HEK293T (cell line): Measurements from ENCODE around the gene ARHGAP32.

Experiments
- CTCF ChIA-PET: fragments of 350-600 bp; formaldehyde crosslinking; extraction: SDS; loops from one replicate; lab custom pipeline; 2021; ENCODE audit warnings: antibody characterized with exemption, inconsistent platforms; lab: Yijun Ruan, JAX
- POLR2A ChIA-PET: fragments of 350-600 bp; formaldehyde crosslinking; extraction: SDS; loops from one replicate; lab custom pipeline; 2020; ENCODE audit warnings: antibody characterized with exemption, inconsistent platforms; lab: Yijun Ruan, JAX
- DNase-seq: peaks from one replicate; pipeline ENCODE4 v3.0.0; 2012; ENCODE audit warnings: mixed read lengths; ENCODE audit errors: extremely low spot score
- ARNT ChIP-seq: fragments of 450-650 bp; IDR thresholded peaks from 2 replicates; pipeline ENCODE4 v1.6.1; 2017; ENCODE audit warnings: mild to moderate bottlenecking
- BHLHE40 ChIP-seq: fragments of 450-650 bp; IDR thresholded peaks from 2 replicates; pipeline ENCODE4 v1.6.1; 2016; ENCODE audit warnings: mild to moderate bottlenecking, moderate library complexity, borderline replicate concordance
- CTBP1 ChIP-seq: fragments of 450-650 bp; IDR thresholded peaks from 2 replicates; pipeline ENCODE4 v1.6.1; 2016; ENCODE audit warnings: borderline replicate concordance
- ELF4 ChIP-seq: fragments of 450-650 bp; IDR thresholded peaks from 2 replicates; pipeline ENCODE4 v1.6.1; 2017; ENCODE audit warnings: antibody characterized with exemption
- FOXA1 ChIP-seq: fragments of 450-650 bp; IDR thresholded peaks from 2 replicates; pipeline ENCODE4 v1.6.1; 2016; ENCODE audit warnings: mild to moderate bottlenecking
- FOXK2 ChIP-seq: fragments of 450-650 bp; IDR thresholded peaks from 2 replicates; pipeline ENCODE4 v1.6.1; 2016; ENCODE audit warnings: mild to moderate bottlenecking
- FOXM1 ChIP-seq: fragments of 450-650 bp; IDR thresholded peaks from 2 replicates; pipeline ENCODE4 v1.6.1; 2017; ENCODE audit warnings: mild to moderate bottlenecking, borderline replicate concordance
- HDGF ChIP-seq: fragments of 450-650 bp; IDR thresholded peaks from 2 replicates; pipeline ENCODE4 v1.6.1; 2017; ENCODE audit warnings: antibody characterized with exemption, borderline replicate concordance
- L3MBTL2 ChIP-seq: fragments of 450-650 bp; conservative IDR thresholded peaks from 2 replicates; pipeline ENCODE4 v1.6.1; 2016; ENCODE audit warnings: mild to moderate bottlenecking
- LEF1 ChIP-seq: fragments of 450-650 bp; IDR thresholded peaks from 2 replicates; pipeline ENCODE4 v1.6.1; 2017; ENCODE audit warnings: mild to moderate bottlenecking, borderline replicate concordance
- NFRKB ChIP-seq: fragments of 450-650 bp; IDR thresholded peaks from 2 replicates; pipeline ENCODE4 v1.6.1; 2016; ENCODE audit warnings: mild to moderate bottlenecking, moderate library complexity
- PKNOX1 ChIP-seq: fragments of 450-650 bp; IDR thresholded peaks from 2 replicates; pipeline ENCODE4 v1.6.1; 2016
- SP1 ChIP-seq: fragments of 450-650 bp; IDR thresholded peaks from 2 replicates; pipeline ENCODE4 v1.6.1; 2017
- SUZ12 ChIP-seq: fragments of 450-650 bp; IDR thresholded peaks from 2 replicates; pipeline ENCODE4 v1.6.1; 2016; ENCODE audit warnings: mild to moderate bottlenecking
- TARDBP ChIP-seq: fragments of 450-650 bp; IDR thresholded peaks from 2 replicates; pipeline ENCODE4 v1.6.1; 2016
- ZNF384 ChIP-seq: fragments of 450-650 bp; IDR thresholded peaks from 2 replicates; pipeline ENCODE4 v1.6.1; 2016

Gene ARHGAP32

DNA sequence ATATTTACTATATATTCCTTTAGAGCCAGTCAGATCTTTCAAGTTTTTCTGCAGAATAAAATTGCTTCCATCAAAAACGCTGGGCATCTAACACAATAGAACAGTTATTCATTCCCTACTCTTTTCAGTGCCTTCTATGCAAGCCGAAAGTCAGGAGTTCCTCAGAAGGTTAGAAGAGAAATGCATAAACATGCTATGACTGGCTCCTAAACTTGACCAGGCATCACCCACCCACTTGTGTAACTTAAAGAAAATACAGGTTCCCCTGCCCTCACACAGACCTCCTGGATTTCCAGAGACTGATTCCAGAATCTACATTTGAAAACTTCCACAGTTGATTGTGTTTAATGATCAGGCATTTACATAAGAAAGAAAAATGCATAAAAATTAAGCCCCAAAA, 19.3 kb upstream of the ARHGAP32 start:
- POLR2A ChIA-PET, result no interaction called here
- CTCF ChIA-PET, result no interaction called here
- TF ChIP-seq ARNT (no peak), FOXA1 (no peak), ZNF384 (no peak), PKNOX1 (no peak), FOXM1 (no peak), CTBP1 (no peak), TARDBP (no peak), SUZ12 (no peak), L3MBTL2 (no peak), SP1 (no peak), BHLHE40 (no peak), ELF4 (no peak), HDGF (no peak), NFRKB (no peak), LEF1 (no peak)

DNA sequence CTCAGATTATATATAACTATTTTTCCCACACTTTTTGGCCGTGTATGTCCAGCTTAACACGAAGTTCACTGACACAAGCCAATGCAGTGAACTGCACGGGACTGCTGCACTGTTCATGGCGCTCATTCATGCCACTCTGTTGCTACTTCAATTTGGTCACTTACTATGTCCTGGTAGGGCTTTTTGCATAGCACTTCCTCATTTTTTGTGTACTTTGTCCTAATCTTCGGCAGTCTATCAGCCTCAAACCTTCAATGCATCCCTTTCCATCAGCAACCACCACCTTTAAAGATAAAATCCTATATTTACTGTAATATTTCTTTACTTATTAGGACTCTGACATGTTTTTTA, 18.7 kb upstream of the ARHGAP32 start:
- no peak for DNase-seq
- POLR2A ChIA-PET, result no interaction called here
- TF ChIP-seq CTBP1 (no peak), SP1 (no peak), FOXM1 (no peak), ZNF384 (no peak), BHLHE40 (no peak), FOXA1 (no peak), TARDBP (no peak), NFRKB (no peak), LEF1 (no peak), ARNT (no peak), FOXK2 (no peak), L3MBTL2 (no peak), PKNOX1 (no peak), SUZ12 (no peak), ELF4 (no peak), HDGF (no peak)
- CTCF ChIA-PET, result no interaction called here

More for the DNA sequence above, 19.3 kb upstream of the ARHGAP32 start:
- DNase-seq, result no peak

DNA sequence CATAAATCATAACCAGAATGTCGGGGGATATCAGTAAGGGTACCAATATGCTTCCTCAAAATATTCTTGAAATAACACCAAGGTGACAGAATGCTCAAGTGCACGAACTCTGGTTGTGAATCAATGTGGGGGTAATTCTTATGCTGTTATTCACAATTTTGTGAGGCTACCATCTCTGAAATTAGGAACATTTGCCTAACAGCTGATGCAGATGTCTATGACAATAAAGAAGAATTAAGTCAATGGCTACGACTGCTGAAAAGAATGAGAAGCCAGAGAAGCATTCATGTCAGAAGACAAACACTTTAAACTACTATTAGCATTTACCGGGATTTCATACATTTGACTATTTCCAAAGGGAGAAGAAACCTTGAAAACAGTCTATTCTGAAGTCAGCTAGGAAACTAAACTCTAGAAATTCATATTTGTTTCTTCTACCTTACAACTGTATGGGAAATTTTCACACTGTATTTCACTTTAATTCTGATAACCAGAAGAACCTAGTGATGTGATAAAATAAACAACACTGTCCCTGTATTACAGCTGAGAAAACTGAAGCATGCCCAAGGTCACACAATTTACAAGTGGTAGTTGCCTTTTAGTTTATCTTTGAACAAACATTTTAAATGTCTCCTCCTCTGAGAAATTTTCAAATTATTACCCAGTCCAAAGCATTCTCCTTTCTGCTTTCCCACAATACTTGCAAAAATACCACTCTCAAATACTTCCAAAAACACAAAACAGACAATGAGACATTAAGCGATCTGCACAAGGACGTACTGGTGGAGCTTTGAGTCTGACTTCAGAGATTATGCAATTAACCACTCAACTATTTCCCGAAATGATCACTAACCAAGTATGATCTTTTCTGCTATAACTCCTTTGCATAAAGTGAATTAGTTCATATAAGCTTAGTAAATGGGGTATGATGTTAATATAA, 18.0 kb upstream of the ARHGAP32 start:
- POLR2A ChIA-PET, result no interaction called here
- no peak for DNase-seq
- CTCF ChIA-PET, result no interaction called here
- no peak for TF ChIP-seq SP1
- TF ChIP-seq TARDBP, result no peak
- TF ChIP-seq CTBP1, result no peak
- no peak for TF ChIP-seq FOXA1
- no peak for TF ChIP-seq ZNF384
- TF ChIP-seq FOXK2, result no peak
- TF ChIP-seq NFRKB, result no peak
- TF ChIP-seq SUZ12, result no peak
- no peak for TF ChIP-seq HDGF

DNA sequence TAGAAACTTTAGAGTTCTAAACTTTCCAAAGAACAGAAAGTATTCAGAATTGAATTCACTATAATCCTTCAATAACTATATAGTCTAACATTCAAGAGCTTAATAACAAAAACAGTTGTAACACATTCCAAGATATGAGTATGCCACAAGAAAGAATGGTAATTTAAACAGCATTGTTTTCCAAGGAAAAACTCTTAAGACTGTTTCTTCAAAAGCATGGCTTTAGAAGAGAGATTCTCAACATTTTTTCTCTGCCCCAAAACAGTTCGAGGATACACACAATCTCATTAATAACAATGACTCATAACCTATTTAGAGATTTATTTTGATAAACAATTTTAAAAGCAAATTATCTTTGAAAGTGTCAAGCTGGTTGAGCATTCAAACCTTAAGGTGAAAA, 16.7 kb upstream of the ARHGAP32 start:
- ChIA-PET CTCF (interaction anchor here (0.6 kb wide), 1 partner anchor 9 kb away, joined by 3 read pairs; no protein-coding TSS in a partner anchor), POLR2A (no interaction called here)
- no peak for DNase-seq
- TF ChIP-seq FOXM1, result no peak
- no peak for TF ChIP-seq ELF4
- no peak for TF ChIP-seq NFRKB
- TF ChIP-seq PKNOX1, result no peak
- no peak for TF ChIP-seq FOXK2
- no peak for TF ChIP-seq SP1
- no peak for TF ChIP-seq ARNT
- TF ChIP-seq BHLHE40, result no peak
- TF ChIP-seq SUZ12, result no peak

DNA sequence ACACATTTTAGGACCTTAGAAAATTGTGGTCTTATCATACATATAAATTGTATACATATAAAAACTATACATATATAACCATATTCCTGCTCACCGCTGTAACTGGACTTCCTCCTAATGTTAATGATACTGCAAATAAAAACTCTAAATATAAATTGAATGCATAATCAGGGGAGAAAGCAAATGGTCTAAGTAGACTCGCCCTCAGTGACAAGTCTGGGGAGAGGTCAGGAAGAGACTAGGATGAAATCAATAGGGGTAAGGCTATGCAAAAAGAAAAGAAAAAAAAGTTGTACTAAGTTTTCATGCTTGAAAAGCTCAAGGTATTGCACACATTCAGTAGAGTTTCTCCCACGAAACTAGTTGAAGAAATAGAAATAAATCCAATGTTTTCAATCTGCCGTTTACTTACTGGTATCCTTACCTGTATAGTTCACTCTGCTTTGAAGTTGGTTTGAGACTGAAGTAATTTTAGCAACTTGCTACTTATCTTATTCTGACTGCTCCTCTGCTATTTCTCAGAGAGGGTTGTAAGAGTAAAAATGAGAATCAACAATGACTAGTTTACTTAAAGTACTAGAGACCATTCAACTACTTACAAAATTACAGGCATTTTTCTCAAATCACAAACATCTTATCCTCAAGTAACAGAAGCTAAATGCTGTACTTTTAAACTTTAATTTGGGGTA, 12.2 kb upstream of the ARHGAP32 start:
- ChIA-PET POLR2A (no interaction called here), CTCF (no interaction called here)
- no peak for DNase-seq
- TF ChIP-seq CTBP1 (no peak), ARNT (no peak), NFRKB (no peak), HDGF (no peak), SP1 (no peak), FOXK2 (no peak), LEF1 (no peak), TARDBP (no peak), ELF4 (no peak), L3MBTL2 (no peak), FOXM1 (no peak), PKNOX1 (no peak)
